Fibroblast of pulmonary artery (primary cell): ENCODE results near the gene CWF19L2.
"Not testable (repeated sequence)": the region's sequence is repeated elsewhere in the genome, so short reads cannot be mapped to it uniquely, and the experiment has no call there.

Experiments
- DNase-seq: peaks from one replicate; pipeline ENCODE4 v3.0.0-alpha.2; 2010; ENCODE audit warnings: low read depth
- H3K4me3 ChIP-seq: replicated peaks from 2 replicates; pipeline ENCODE4 v1.5.1; 2011; ENCODE audit warnings: low read depth, mild to moderate bottlenecking, control low read depth, low read length, moderate library complexity
- CTCF ChIP-seq: IDR thresholded peaks from 2 replicates; pipeline ENCODE4 v1.5.1; 2011; ENCODE audit warnings: mild to moderate bottlenecking, control low read depth, low read length, inconsistent platforms; ENCODE audit errors: missing control alignments

CWF19L2 gene

GRCh38 chr11:107439586-107440167 is 17.9 kb downstream of the CWF19L2 start:
- DNase-seq = no peak
- H3K4me3 ChIP-seq = no peak overlapping the region
- TF ChIP-seq CTCF = no peak

- TF ChIP-seq CTCF = no peak
- no peak for DNase-seq
These were observed 19.5 kb downstream of the CWF19L2 start for GRCh38 chr11:107438148-107438547.

DNA sequence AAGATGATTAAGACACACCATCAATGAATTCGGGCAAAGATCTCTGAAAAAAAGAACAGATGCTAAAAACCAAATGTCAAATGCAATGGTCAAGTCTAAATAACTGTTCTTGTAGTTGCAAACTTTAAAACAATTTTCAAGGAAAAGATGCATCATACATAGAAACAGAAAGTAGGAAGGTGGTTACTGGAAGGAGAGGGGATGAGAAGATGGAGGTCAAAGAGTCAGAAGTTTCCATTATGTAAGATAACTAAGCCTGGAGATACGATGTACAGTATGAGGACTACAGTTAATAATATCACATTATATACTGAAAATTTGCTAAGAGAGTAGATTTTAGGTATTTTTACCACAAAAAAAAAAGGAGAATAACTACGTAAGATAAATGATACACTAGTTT is 27.1 kb downstream of the CWF19L2 start:
- no peak for TF ChIP-seq CTCF
- H3K4me3 ChIP-seq = no peak overlapping the region
- no peak for DNase-seq

More at GRCh38 chr11:107438148-107438547, 19.5 kb downstream of the CWF19L2 start:
- H3K4me3 ChIP-seq = no peak overlapping the region

GRCh38 chr11:107427569-107428180 is 29.9 kb downstream of the CWF19L2 start:
- no peak for DNase-seq
- no peak overlapping the region for H3K4me3 ChIP-seq
- TF ChIP-seq CTCF = no peak

- no peak for TF ChIP-seq CTCF
- no peak overlapping the region for H3K4me3 ChIP-seq
- DNase-seq = no peak
These were observed 44.3 kb downstream of the CWF19L2 start for GRCh38 chr11:107413352-107413751.

DNA sequence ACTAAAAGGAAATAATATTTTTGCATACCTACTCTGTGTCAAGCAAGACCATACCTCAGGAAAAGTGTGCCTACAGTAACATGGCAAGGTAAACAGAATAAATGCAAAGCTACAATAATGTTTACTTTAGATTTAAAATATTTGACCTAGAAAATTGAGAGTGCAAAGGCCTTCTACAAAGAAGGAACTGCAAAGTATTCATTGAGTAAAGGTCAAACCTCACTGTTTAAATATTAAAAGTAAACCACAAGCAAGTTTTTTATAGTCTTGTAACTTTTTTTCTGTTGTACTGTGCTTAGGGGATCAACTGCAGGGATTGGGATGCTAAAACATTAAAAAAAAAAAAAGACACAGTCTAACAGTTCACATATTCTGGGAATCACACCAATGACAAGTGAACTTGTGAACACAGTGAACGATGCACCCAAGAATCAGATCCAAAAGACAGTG is 48.8 kb downstream of the CWF19L2 start:
- no peak overlapping the region for H3K4me3 ChIP-seq
- no peak for TF ChIP-seq CTCF
- DNase-seq = no peak

GRCh38 chr11:107405260-107405659 is 52.4 kb downstream of the CWF19L2 start:
- no peak for TF ChIP-seq CTCF
- no peak overlapping the region for H3K4me3 ChIP-seq
- DNase-seq = no peak

DNA sequence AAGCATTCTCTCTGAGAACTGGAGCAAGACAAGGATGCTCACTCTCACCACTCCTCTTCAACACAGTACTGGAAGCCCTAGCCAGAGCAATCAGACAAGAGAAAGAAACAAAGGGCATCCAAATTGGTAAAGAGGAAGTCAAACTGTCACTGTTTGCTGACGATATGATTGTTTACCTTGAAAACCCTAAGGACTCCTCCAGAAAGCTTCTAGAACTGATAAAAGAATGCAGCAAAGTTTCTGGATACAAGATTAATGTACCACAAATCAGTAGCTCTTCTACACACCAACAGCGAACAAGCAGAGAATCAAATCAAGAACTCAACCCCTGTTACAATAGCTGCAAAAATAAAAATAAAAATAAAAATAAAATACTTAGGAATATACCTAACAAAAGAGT is 56.5 kb downstream of the CWF19L2 start:
- not testable (repeated sequence) for DNase-seq, H3K4me3 ChIP-seq
